GM12864 (cell line): ENCODE data around the gene PHACTR4.
"Not testable (repeated sequence)": the region's sequence is repeated elsewhere in the genome, so short reads cannot be mapped to it uniquely, and the experiment has no call there.

ENCODE experiments used
- DNase-seq: peaks from one replicate; pipeline ENCODE4 v3.0.0-alpha.2; 2011; ENCODE audit warnings: low read depth
- H3K4me3 ChIP-seq: 2 replicates; pipeline ENCODE4 v1.5.1; 2011; ENCODE audit warnings: mild to moderate bottlenecking, low read depth, low read length, control low read depth
- TF ChIP-seq, protein P1 (sequence below): IDR thresholded peaks from 2 replicates; pipeline ENCODE4 v1.5.1; 2011; ENCODE audit warnings: low read depth, mild to moderate bottlenecking, moderate library complexity, low read length, control low read depth, inconsistent platforms; ENCODE audit errors: missing control alignments

Gene PHACTR4

DNA sequence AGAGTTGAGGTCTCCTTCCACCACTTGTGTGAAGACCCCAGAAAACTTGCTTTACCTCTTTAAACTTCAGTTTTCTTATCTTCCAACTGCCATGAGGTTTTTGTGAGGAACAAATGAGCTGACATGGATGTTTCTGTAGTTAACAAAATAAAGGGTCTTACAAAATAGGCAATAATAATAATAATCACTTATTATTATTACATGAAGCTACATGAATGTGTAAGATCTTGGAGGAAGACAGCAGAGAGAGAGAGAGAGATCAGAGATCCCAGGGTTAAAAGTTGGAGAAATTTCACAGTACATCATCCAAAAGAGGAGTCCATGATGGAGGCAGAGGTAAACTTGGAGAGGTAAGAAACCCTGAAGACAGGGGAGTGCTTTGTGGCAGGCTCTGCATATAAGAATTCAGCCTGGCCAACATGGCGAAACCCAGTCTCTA, 147.0 kb downstream of the PHACTR4 start:
- DNase-seq: no peak
- TF ChIP-seq, protein P1, sequence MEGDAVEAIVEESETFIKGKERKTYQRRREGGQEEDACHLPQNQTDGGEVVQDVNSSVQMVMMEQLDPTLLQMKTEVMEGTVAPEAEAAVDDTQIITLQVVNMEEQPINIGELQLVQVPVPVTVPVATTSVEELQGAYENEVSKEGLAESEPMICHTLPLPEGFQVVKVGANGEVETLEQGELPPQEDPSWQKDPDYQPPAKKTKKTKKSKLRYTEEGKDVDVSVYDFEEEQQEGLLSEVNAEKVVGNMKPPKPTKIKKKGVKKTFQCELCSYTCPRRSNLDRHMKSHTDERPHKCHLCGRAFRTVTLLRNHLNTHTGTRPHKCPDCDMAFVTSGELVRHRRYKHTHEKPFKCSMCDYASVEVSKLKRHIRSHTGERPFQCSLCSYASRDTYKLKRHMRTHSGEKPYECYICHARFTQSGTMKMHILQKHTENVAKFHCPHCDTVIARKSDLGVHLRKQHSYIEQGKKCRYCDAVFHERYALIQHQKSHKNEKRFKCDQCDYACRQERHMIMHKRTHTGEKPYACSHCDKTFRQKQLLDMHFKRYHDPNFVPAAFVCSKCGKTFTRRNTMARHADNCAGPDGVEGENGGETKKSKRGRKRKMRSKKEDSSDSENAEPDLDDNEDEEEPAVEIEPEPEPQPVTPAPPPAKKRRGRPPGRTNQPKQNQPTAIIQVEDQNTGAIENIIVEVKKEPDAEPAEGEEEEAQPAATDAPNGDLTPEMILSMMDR: no peak
- no peak overlapping the region for H3K4me3 ChIP-seq

DNA sequence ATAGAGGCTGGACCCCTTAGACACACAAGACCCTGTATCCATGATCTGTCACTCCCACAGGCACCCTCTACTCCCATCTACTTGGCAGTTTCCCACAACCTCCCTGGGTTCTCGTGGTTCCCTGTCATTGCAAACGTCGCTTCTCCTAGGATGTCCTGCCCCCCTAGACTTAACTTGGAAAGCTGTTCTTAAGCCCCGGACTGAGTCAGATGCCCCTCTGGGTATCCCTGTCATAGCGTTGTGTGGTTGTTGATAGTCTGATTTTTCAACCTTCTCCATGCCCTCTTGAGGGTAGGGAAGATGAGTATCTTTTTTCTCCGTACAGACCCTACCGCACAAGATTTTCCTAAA, 148.1 kb downstream of the PHACTR4 start:
- H3K4me3 ChIP-seq: peak overlapping the region; percentile 66; the same call in 1 of the 2 replicates
- DNase-seq: no peak
- TF ChIP-seq, protein P1: no peak

DNA sequence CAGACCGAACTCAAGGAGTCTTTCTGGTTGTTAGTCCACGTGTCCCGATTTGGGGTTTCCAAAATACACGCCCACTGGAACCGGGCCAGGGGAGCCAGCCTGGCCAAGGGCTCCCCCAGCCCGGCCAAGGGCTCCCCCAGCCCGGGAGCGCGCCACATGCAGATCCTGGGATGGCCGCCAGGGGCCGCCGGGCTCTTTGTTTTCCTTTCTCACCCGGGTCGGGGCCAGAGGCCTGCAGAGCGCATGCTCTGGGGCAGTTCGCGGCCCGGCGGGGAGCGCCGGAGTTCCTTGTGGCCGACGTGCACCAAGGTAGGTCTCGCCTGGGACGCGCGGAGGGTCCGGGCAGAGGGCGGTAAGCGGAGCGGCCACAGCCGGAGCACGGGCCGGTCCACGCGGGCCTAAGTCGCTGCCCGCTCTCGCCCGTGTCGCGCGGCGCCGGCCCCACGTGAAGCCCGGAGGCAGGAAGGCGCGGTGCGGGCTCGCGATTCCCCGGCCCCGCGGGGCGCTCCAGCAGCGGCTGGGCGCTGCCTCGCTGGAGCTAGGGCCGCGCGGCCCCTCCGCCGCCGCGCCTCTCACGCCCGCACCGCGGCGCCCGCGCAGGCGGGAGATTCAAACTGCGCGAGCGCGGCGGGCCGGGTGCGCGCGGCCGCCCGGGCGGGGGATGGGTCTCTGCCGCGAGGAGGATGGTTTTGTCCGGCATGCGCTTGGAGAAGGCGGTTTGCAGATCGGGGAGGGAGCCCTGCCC, 148.6 kb downstream of the PHACTR4 start:
- H3K4me3 ChIP-seq: peak overlapping the region; percentile 66
- TF ChIP-seq, protein P1: peak; percentile 90
- DNase-seq: no peak

DNA sequence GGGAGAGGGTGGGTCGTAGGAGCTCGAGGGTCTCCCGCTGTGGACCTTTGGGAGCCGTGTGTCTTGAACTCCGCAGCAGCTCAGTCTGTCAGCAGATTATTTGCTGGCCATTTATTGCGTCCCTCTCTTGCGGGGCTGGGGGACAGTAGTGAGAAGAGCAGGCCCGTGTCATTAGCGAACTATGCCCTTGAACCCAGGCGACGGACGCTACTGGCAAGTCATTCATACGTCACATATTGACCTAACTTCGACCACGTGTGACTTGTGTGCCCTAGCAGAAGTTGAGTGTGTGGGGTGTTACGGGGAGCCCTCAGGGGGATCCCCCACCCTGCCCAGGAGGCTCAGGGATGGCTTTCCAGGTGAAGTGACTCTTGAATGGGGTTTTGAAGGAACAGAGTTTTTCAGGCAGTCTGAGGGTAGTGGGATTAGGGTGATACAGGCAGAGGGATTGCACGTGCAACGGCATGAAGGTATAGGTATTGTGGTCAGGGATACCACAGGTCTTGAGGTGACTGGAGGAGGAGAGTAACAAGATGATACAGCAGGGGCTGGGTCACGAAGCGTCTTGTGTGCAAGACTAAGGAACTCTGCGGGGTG, 149.3 kb downstream of the PHACTR4 start:
- H3K4me3 ChIP-seq: peak overlapping the region; percentile 66
- TF ChIP-seq, protein P1: no peak
- no peak for DNase-seq

DNA sequence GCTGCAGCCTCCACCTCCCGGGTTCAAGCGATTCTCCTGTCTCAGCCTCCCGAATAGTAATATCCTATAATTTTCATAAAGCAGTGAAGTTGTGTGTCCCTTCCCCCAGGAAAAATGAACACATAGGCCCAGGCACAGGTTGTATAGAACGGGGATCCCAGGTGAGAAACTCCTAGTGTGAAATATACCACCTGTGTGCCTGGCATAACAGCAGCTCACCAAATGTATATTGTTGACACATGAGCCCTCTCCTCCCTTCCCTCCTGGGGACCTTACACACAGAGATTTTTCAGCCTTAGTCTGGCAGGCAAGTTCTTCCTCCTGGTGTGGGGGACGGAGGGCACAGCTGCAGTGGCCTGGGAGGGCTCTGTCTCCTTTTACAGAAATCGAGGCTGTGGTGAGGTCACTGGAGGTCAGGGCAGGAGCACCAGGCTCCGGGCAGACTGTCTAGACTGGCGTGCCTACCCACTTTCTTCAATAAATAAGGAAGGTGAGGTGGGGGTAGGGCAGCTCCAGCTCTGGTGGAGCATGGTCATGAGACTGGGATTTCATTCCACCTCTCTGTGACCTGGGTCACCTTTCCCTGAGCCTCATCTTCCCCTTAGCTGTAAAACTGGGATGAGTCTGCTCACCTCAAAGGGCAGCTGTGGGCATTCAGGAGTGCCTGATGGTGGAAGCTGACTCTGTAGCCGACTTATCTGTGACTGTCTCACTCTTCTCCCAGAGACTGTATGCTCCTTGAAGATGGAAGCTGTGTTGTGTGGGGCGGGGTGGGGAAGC, 150.6 kb downstream of the PHACTR4 start:
- no peak overlapping the region for H3K4me3 ChIP-seq
- no peak for DNase-seq

DNA sequence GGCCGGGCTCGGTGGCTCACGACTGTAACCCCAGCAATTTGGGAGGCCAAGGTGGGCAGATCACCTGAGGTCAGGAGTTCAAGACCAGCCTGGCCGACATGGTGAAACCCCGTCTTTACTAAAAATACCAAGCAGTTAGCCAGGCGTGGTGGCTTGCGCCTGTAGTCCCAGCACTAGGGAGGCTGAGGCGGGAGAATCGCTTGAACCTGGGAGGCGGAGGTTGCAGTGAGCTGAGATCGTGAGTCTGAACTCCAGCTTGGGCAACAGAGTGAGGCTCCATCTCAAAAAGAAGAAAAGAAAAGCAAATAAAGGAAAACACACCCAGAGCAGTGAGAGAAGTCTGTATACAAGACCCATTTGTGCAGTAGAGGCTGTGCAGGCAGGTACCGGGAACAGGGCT, 151.3 kb downstream of the PHACTR4 start:
- DNase-seq, H3K4me3 ChIP-seq: not testable (repeated sequence)

More for the DNA sequence above, 150.6 kb downstream of the PHACTR4 start:
- TF ChIP-seq, protein P1: no peak

DNA sequence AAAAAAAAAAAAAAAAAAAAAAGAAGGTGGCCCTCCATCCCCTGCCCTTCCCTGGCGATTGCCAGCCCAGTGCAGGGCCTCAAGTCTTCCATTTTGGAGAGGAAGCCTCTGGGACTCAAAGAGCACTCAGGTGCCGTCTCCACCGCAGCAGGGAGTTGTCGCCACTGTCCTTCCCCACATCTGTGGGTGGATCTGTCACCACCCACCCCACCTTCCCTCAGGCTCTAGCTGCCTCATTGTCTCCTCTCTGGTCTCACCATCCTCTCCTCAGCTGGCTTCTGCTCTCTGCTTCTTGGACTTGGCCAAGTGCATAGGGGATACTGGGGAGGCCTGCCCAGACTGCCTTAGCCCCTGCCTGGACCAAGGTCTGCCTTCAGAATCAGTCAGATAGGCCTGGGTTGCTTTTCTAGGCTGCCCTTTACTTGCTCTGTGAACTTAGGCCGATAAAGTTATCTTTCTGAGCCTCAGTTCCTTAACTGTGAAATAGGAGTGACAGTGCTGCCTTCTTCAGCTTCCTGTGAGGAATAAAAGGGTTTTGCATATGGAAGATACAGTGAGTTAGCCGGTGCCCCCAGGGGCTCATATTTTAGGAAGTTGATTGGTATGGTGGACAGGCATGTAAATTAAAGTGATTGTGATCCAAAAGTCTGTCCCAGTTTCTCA, 152.1 kb downstream of the PHACTR4 start:
- DNase-seq: no peak
- H3K4me3 ChIP-seq: no peak overlapping the region
- TF ChIP-seq, protein P1: no peak

DNA sequence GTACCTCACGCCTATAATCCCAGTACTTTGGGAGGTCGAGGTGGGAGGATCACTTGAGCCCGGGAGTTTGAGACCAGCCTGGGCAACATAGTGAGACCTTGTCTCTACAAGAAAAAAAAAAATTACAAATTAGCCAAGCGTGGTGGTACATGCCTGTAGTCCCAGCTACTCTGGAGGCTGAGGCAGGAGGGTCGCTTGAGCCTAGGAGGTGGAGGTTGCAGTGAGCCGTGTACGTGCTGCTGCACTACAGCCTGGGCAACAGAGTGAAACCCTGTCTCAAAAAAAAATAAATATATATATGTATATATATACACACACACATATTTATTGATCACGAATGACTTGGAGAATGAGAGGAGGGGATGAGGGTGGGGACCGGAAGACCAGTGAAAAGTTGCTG, 153.0 kb downstream of the PHACTR4 start:
- not testable (repeated sequence) for DNase-seq, H3K4me3 ChIP-seq

DNA sequence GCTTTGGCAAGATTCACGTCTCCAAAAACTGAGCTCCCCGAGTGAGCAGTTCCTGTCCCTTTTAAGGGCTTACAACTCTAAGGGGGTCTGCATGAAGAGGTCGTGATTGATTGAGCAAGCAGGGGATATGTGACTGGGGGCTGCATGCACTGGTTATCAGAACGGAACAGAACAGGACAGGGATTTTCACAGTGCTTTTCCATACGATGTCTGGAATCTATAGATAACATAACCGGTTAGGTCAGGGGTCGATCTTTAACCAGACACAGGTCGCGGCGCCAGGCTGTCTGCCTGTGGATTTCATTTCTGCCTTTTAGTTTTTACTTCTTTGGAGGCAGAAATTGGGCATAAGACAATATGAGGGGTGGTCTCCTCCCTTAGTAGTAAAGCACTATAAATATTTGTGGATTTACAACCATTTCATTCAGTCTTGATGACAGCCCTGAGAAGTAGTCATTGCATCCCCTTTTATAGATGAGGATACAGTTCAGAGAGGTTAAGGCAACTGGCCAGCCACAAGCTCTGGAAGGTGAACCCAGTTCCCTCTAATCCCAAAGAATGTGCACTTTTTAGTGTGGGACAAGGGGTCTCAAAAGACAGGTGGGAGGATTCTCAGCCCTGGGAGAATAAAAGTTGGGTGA, 155.6 kb downstream of the PHACTR4 start:
- not testable (repeated sequence) for DNase-seq, H3K4me3 ChIP-seq
